H1 (cell line): Measurements from ENCODE around the gene RNASE7. TPM values are rescaled to one million over a fixed set of nuclear protein-coding genes. Genes with fewer than 3 reads are reported as not detected.

Source experiments
- CTCF ChIA-PET: fragments of 300-600 bp; sonication (Branson Sonifier 250); formaldehyde crosslinking; loops from one replicate; lab custom pipeline; 2021; ENCODE audit not compliant: partially characterized antibody; lab: Charles Lee
- POLR2A ChIA-PET: fragments of 300-600 bp; sonication (Branson Sonifier 250); formaldehyde crosslinking; loops from one replicate; lab custom pipeline; 2021; ENCODE audit warnings: inconsistent platforms; ENCODE audit not compliant: partially characterized antibody; lab: Charles Lee
- DNase-seq, 2 experiments: peaks; one replicate each; pipeline versions ENCODE4 v3.0.0 to v3.0.0-alpha.2; 2010 to 2022; ENCODE audit warnings: low spot score in 2 of 2, low read depth in 1 of 2, mixed read lengths in 1 of 2
- FAIRE-seq: peaks from 2 replicates; lab custom pipeline; 2011; peaks lifted over from hg19 to GRCh38; lab: Jason Lieb, UNC
- H2AFZ ChIP-seq: 2 replicates; pipeline ENCODE4 v1.8.1; 2012; ENCODE audit warnings: low read length, inconsistent platforms
- H2AK5ac ChIP-seq: 2 replicates; pipeline ENCODE4 v1.6.1; 2013; ENCODE audit warnings: low read depth, low read length
- H2BK120ac ChIP-seq: replicated peaks from 2 replicates; pipeline ENCODE3; 2013; ENCODE audit warnings: low read depth, low read length, inconsistent platforms
- H2BK12ac ChIP-seq: 2 replicates; pipeline ENCODE4 v1.6.1; 2013; ENCODE audit warnings: low read depth, low read length
- H2BK15ac ChIP-seq: 2 replicates; pipeline ENCODE4 v1.6.1; 2013; ENCODE audit warnings: low read length
- H2BK20ac ChIP-seq: 2 replicates; pipeline ENCODE4 v1.6.1; 2013; ENCODE audit warnings: low read length
- H2BK5ac ChIP-seq: 2 replicates; pipeline ENCODE4 v1.6.1; 2013; ENCODE audit warnings: low read depth, low read length
- H3K14ac ChIP-seq: 2 replicates; pipeline ENCODE4 v1.6.1; 2013; ENCODE audit warnings: inconsistent platforms; ENCODE audit not compliant: insufficient read length
- H3K18ac ChIP-seq: 2 replicates; pipeline ENCODE4 v1.6.1; 2013; ENCODE audit warnings: low read length; ENCODE audit errors: extremely low read depth
- H3K23ac ChIP-seq: 2 replicates; pipeline ENCODE4 v1.6.1; 2013; ENCODE audit warnings: inconsistent platforms; ENCODE audit not compliant: insufficient read length
- H3K23me2 ChIP-seq: 2 replicates; pipeline ENCODE4 v1.6.1; 2013; ENCODE audit warnings: low read depth, low read length
- H3K27ac ChIP-seq: 2 replicates; pipeline ENCODE4 v1.6.1; 2011; ENCODE audit warnings: low read depth, low read length, inconsistent platforms
- H3K27me3 ChIP-seq, 4 experiments: replicated peaks in 1 of 4; 1 replicate in 1 of 4; 2 replicates in 3 of 4; pipeline versions ENCODE4 v1.6.1 to v1.8.1; 2011 to 2013; ENCODE audit warnings: low read length in 3 of 4, mild to moderate bottlenecking in 3 of 4, inconsistent platforms in 2 of 4, mixed read lengths in 2 of 4, moderate library complexity in 1 of 4; ENCODE audit not compliant: control insufficient read depth in 3 of 4, insufficient read depth in 3 of 4; ENCODE audit errors: extremely low read depth in 1 of 4
- H3K36me3 ChIP-seq, 4 experiments: 2 replicates each; pipeline versions ENCODE4 v1.6.1 to v1.8.1; 2011 to 2013; ENCODE audit warnings: mild to moderate bottlenecking in 4 of 4, low read length in 3 of 4, moderate library complexity in 2 of 4, control low read depth in 1 of 4, inconsistent platforms in 1 of 4; ENCODE audit not compliant: insufficient read depth in 4 of 4, control insufficient read depth in 2 of 4
- H3K4ac ChIP-seq: replicated peaks from 2 replicates; pipeline ENCODE3; 2013; ENCODE audit warnings: low read length, low read depth, mixed read lengths, inconsistent platforms; ENCODE audit not compliant: insufficient read length
- H3K4me1 ChIP-seq, 4 experiments: replicated peaks in 1 of 4; 1 replicate in 1 of 4; 2 replicates in 3 of 4; pipeline versions ENCODE4 v1.6.1 to v1.8.1; 2011 to 2013; ENCODE audit warnings: low read length in 3 of 4, inconsistent platforms in 2 of 4, mixed read lengths in 1 of 4; ENCODE audit not compliant: insufficient read depth in 4 of 4, control insufficient read depth in 3 of 4
- H3K4me2 ChIP-seq, 2 experiments: 2 replicates each; pipeline versions ENCODE4 v1.6.1 to v1.8.1; 2011 to 2013; ENCODE audit warnings: low read depth in 2 of 2, low read length in 2 of 2, control low read depth in 1 of 2, inconsistent platforms in 1 of 2, mild to moderate bottlenecking in 1 of 2; ENCODE audit not compliant: insufficient read depth in 1 of 2
- H3K4me3 ChIP-seq, 4 experiments: fragments of 200-600, 300-600 bp in 1 of 4; sonication (generic), shearing (Covaris generic), sonication (Bioruptor Twin) in 1 of 4; 2 replicates each; pipeline versions ENCODE4 v1.5.1 to v1.8.1; 2011 to 2016; ENCODE audit warnings: low read length in 4 of 4, low read depth in 3 of 4, control low read depth in 2 of 4, inconsistent platforms in 2 of 4, mild to moderate bottlenecking in 2 of 4, mixed read lengths in 1 of 4, moderate library complexity in 1 of 4; ENCODE audit not compliant: insufficient read depth in 2 of 4; ENCODE audit errors: extremely low read depth in 1 of 4
- H3K56ac ChIP-seq: replicated peaks from 2 replicates; pipeline ENCODE3; 2013; ENCODE audit warnings: low read depth, mild to moderate bottlenecking, mixed read lengths, low read length, inconsistent platforms; ENCODE audit not compliant: insufficient read length
- H3K79me1 ChIP-seq: 2 replicates; pipeline ENCODE4 v1.6.1; 2013; ENCODE audit warnings: low read depth, low read length, control low read depth
- H3K79me2 ChIP-seq, 2 experiments: 2 replicates each; pipeline versions ENCODE4 v1.6.1 to v1.8.1; 2012 to 2013; ENCODE audit warnings: low read length in 2 of 2, mild to moderate bottlenecking in 2 of 2, inconsistent platforms in 1 of 2; ENCODE audit not compliant: insufficient read depth in 2 of 2, control insufficient read depth in 1 of 2
- H3K9ac ChIP-seq, 4 experiments: replicated peaks in 1 of 4; 1 replicate in 1 of 4; 2 replicates in 3 of 4; pipeline versions ENCODE4 v1.6.1 to v1.8.1; 2011 to 2013; ENCODE audit warnings: low read depth in 3 of 4, low read length in 3 of 4, control low read depth in 2 of 4, mild to moderate bottlenecking in 2 of 4, moderate library complexity in 2 of 4, inconsistent platforms in 1 of 4; ENCODE audit errors: extremely low read depth in 1 of 4
- H3K9me3 ChIP-seq, 2 experiments: 2 replicates each; pipeline versions ENCODE4 v1.6.1 to v1.8.1; 2012 to 2013; ENCODE audit warnings: mild to moderate bottlenecking in 2 of 2, moderate library complexity in 2 of 2, control low read depth in 1 of 2, inconsistent platforms in 1 of 2, low read depth in 1 of 2, low read length in 1 of 2, mixed read lengths in 1 of 2; ENCODE audit not compliant: insufficient read depth in 2 of 2
- H4K20me1 ChIP-seq, 2 experiments: replicated peaks in 1 of 2; 2 replicates each; pipeline versions ENCODE3 to v1.8.1; 2011 to 2013; ENCODE audit warnings: inconsistent platforms in 2 of 2, low read length in 2 of 2, mild to moderate bottlenecking in 1 of 2; ENCODE audit not compliant: insufficient read depth in 2 of 2, control insufficient read depth in 1 of 2
- H4K5ac ChIP-seq: 2 replicates; pipeline ENCODE4 v1.6.1; 2013; ENCODE audit warnings: low read length, low read depth, mixed read lengths, inconsistent platforms; ENCODE audit not compliant: insufficient read length
- H4K8ac ChIP-seq: 2 replicates; pipeline ENCODE4 v1.8.0; 2013; ENCODE audit warnings: mild to moderate bottlenecking, moderate library complexity, low read length, inconsistent platforms; ENCODE audit not compliant: insufficient read depth; ENCODE audit errors: extremely low read depth
- H4K91ac ChIP-seq: replicated peaks from 2 replicates; pipeline ENCODE3; 2013; ENCODE audit warnings: low read length, mixed read lengths, inconsistent platforms; ENCODE audit not compliant: insufficient read length
- BRCA1 ChIP-seq: IDR thresholded peaks from 2 replicates; pipeline ENCODE4 v1.6.1; 2012; ENCODE audit warnings: low read depth, low read length, improper control_type of control experiment
- FOSL1 ChIP-seq: IDR thresholded peaks from 2 replicates; pipeline ENCODE4 v1.6.1; 2011; ENCODE audit warnings: mild to moderate bottlenecking, low read depth, low read length, moderate library complexity; ENCODE audit not compliant: insufficient read depth
- JUN ChIP-seq: IDR thresholded peaks from 2 replicates; pipeline ENCODE4 v1.6.1; 2011; ENCODE audit warnings: low read depth, mild to moderate bottlenecking, improper control_type of control experiment, low read length
- KDM4A ChIP-seq: IDR thresholded peaks from one replicate; pipeline ENCODE4 v1.7.1; 2012; ENCODE audit warnings: low read depth, mild to moderate bottlenecking, moderate library complexity, low read length, inconsistent platforms; ENCODE audit not compliant: severe bottlenecking
- RFX5 ChIP-seq: IDR thresholded peaks from 2 replicates; pipeline ENCODE4 v1.6.1; 2011; ENCODE audit warnings: low read depth, low read length, improper control_type of control experiment, borderline replicate concordance
- WGBS, 2 experiments: shearing (Covaris generic) in 1 of 2; methylation state at CpG; one replicate each; pipeline versions ENCODE4 v1.1.6 to v1.1.7; 2013 to 2015; ENCODE audit warnings: low lambda C conversion rate in 2 of 2, mixed read lengths in 2 of 2, inconsistent platforms in 1 of 2, low coverage in 1 of 2, missing lambda C conversion rate in 1 of 2; ENCODE audit not compliant: insufficient replicate concordance in 2 of 2, insufficient coverage in 1 of 2, insufficient read length in 1 of 2; ENCODE audit errors: extremely low coverage in 1 of 2, missing lambda C conversion rate in 1 of 2; 5-methylcytosine and 5-hydroxymethylcytosine counted together
- polyA plus RNA-seq, 7 experiments: library from polyadenylated mRNA; depleted of rRNA in 3 of 7; stranded (reverse) in 5 of 7; unstranded in 2 of 7; fragments of >200 nt in 5 of 7; fragments of 200-250 nt in 2 of 7; gene quantifications; 1 replicate in 5 of 7; 2 replicates in 1 of 7; 4 replicates in 1 of 7; pipeline versions ENCODE4 v1.2.1 to v1.2.3, GENCODE V29; 2011 to 2013; ENCODE audit warnings: missing spikeins in 2 of 7, mixed read lengths in 2 of 7
- total RNA-seq: library from RNA; stranded (reverse); fragmentation: NEBNext Ultra II Directional; extraction: Animal tissue kit (Norgen Biotek cat#: 25700); gene quantifications from 2 replicates; pipeline ENCODE4 v1.2.1, GENCODE V29; 2021

The RNASE7 gene
- total and polyA plus RNA-seq, 2 of the 8 experiments (the other 6 are each of a cell fraction or from before 2014, with no cell fraction given) = not detected

- H3K18ac ChIP-seq = no peak overlapping the region
- H2BK5ac ChIP-seq = no peak overlapping the region
- no peaks in the 10 kb centered on the region; a peak in 1 of 7 replicates for H3K27me3 ChIP-seq
- no peaks in the 10 kb centered on the region for H3K23me2 ChIP-seq
- FAIRE-seq = peak; percentile 88
- H4K91ac ChIP-seq = no peak overlapping the region
- H2BK15ac ChIP-seq = no peak overlapping the region
- H4K8ac ChIP-seq = no peak overlapping the region
- H3K4ac ChIP-seq = no peak overlapping the region
- H3K4me3 ChIP-seq = no peak overlapping the region
- no peaks in the 10 kb centered on the region for H3K79me2 ChIP-seq
- no peaks in the 10 kb centered on the region for H4K20me1 ChIP-seq
- H2BK20ac ChIP-seq = no peak overlapping the region
- ChIA-PET POLR2A (interaction anchor here (0.5 to 2.8 kb wide), 17 partner anchors 9 to 200 kb away, joined by 3 to 36 read pairs (median 5); partner anchors contain the start of genes ARHGEF40, NDRG2 and RNASE7), CTCF (interaction anchor here (0.6 to 16.1 kb wide), 49 partner anchors 9 to 700 kb away, joined by 3 to 371 read pairs (median 6); partner anchors contain the start of genes ARHGEF40, METTL17, NDRG2 and OR5AU1)
- no peak overlapping the region for H4K5ac ChIP-seq
- peaks cover 2 to 7% (median 5%) of the 10 kb centered on the region in 4 experiments; a peak in 5 of 7 replicates for H3K4me1 ChIP-seq
- H3K9ac ChIP-seq = no peak overlapping the region
- H3K4me2 ChIP-seq = no peak overlapping the region
- no peaks in the 10 kb centered on the region for H3K9me3 ChIP-seq
- H3K79me1 ChIP-seq = no peaks in the 10 kb centered on the region
- no peak overlapping the region for H2BK120ac ChIP-seq
- peak; percentile 82 to 93 for DNase-seq
- WGBS, 2 experiments = 5% methylated on average over 4 of the region's 4 CpGs; no CpG with 5 or more reads in 1 of the 2 experiments
- no peak overlapping the region for H2AFZ ChIP-seq
- no peak overlapping the region for H3K56ac ChIP-seq
- H3K36me3 ChIP-seq = peaks cover 0 to 2% (median 0%) of the 10 kb centered on the region in 4 experiments; a peak in 3 of 8 replicates
- no peak overlapping the region for H3K14ac ChIP-seq
- H2BK12ac ChIP-seq = no peak overlapping the region
- no peak overlapping the region for H3K27ac ChIP-seq
- no peak overlapping the region for H2AK5ac ChIP-seq
- no peak overlapping the region for H3K23ac ChIP-seq
- TF ChIP-seq BRCA1 (no peak), KDM4A (no peak), JUN (no peak), FOSL1 (no peak), RFX5 (no peak)
These were observed 27.4 kb upstream of the RNASE7 start for GRCh38 chr14:21014761-21015190.
